Measurements from ENCODE around the gene LPIN2.

LPIN2 gene

DNA sequence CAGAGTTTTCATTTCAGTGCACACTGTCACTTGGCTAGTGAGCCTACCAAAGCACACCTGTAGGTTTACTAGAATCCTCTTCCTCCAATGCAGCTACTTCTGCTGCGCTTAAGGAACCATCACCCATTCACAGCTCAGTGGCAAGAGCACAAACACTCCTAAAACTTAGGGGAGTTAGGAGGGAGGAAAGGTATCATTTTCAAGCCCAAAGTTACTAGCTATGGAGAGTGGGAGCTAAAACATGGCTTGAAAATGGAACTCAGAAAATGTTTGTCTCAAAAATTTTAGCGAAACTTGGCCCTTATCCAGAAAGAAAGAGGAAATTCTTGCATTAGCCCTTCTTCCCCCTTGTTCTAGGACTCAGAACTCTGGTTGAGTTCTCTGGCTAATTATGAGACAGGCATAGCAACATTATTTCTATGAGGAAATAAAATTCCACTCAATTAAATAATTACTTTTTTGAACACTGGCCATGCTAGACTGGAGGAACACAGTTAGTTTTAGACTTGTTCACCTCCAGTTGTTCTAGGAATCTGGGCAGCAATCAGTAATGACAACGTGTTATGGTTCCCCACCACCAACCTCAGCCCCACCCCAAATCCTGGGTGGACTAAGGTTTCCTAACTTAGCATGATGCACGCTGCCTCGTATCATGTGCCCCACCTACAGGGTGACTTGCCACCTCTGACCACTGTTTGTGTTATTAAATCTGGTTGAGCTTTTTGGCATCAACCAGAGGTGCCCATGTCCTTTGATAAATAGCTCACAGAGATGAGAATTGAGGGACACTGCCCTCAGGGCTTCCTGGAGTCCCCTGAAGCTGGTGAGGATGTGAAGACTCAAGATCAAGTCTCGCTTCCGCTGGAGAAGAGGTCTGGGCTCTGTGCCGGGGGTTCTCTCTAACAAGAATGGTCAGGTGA is 32.8 kb downstream of the LPIN2 start:
- FAIRE-seq = no peak

DNA sequence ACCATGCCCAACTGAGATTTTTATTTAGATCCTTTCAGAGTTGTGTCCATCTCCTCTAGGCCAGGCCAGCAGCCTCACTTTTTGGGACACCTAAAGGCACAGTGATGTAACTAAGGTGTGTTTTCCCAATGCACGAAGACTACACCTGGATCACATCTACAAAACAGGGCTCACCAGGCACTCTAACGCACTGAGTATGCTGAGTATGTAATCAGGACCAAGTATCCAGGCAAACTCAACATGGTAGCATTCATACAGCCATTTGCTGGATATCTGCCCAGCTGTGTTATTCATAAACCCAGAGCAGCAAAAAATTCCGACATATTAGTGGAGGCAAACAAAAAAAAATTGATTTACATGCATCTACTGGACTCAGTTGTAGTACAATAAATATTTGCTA is 33.8 kb downstream of the LPIN2 start:
- no peak for FAIRE-seq

DNA sequence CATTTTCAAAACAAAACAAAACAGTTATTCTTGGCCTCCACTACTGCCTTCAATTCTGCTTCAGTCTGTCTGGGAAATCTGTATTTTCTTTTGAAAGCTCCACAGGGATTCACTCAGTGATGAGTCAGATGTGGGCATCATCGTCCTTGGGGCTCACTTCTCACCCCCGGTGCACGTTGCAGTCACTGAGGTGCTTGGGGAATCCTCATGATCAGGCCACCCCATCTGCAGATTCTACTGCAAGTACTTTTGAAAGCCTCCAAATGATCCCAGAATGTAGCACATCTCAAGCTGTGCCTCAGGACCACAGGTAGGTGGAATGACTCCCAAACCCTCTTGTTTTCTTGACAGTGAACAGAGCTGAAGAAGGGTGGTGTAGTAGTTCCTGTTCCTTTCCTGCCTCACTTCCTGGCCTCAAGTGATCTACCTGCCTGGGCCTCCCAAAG is 34.3 kb downstream of the LPIN2 start:
- FAIRE-seq = no peak

- FAIRE-seq = no peak
These were observed 34.7 kb downstream of the LPIN2 start for GRCh38 chr18:2978208-2978607.

GRCh38 chr18:2976218-2977132 is 36.5 kb downstream of the LPIN2 start:
- FAIRE-seq = no peak

- FAIRE-seq = no peak
These were observed 38.2 kb downstream of the LPIN2 start for GRCh38 chr18:2974731-2975130.

- FAIRE-seq = no peak
These were observed 41.0 kb downstream of the LPIN2 start for GRCh38 chr18:2971741-2972552.

DNA sequence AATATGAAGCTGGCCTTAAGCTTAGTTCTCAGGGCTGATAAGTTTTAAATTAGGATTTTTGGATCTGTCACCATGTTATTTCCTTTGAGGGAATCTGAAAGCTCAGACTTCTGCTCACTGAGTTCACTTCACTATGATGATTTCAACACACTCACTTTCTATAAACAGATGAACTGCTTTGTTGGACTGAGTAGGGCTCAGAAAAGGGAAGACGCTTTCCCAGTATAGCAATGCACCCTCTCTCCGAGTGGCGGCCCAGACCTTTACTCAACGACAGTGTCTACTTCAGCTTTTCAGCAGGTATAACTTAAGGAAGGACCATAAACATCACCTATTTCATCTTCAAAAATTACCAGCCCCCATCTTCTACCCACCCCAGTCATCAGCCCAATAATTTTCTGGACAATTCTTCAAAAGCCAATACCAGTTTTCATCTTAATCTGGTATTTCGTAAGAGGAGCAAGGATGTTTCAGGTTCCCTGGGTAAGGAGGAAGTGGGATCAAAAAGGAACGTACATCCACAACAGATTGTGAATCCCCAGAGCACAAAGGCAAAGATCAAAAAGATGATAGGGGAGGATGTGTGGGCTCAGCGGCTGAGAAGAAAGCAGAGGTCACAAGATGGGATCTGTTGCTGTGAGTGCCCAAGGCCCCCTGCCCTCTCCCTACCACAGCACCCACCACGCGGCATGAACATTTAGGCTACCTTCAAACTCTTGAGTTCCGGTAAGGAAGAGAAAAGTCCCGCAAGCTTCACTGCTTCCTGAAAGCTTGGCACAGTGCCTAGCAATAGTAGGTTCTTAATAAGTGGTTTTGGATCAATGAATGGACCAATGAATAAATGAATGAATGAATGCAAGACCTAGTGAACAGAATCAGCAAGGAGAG is 41.9 kb downstream of the LPIN2 start:
- FAIRE-seq = no peak

DNA sequence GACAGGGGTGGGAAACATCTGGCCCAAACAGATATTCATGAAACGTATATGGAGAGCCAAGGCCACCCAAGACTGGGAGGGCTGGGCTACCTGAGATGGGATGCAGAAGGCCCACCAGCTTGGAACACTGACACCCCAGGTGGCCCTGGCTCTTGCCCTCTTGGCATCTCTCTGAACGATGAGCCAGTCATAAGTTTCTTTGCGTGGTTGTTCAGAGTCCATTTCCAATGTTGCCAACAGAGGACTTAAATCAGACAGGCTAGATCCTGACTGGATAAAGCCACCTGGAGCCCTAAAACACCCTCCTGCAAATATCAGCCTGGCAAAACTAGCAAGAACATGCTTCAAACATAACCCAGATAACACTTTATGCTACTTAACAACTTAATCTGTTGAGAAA is 42.6 kb downstream of the LPIN2 start:
- FAIRE-seq = no peak

- no peak for FAIRE-seq
These were observed 43.2 kb downstream of the LPIN2 start for GRCh38 chr18:2969695-2970094.

- no peak for FAIRE-seq
These were observed 44.3 kb downstream of the LPIN2 start for GRCh38 chr18:2968606-2969005.

- no peak for FAIRE-seq
These were observed 45.1 kb downstream of the LPIN2 start for GRCh38 chr18:2967820-2968219.

GRCh38 chr18:2967357-2967756 is 45.6 kb downstream of the LPIN2 start:
- FAIRE-seq = no peak

GRCh38 chr18:2966560-2966959 is 46.4 kb downstream of the LPIN2 start:
- FAIRE-seq = no peak

DNA sequence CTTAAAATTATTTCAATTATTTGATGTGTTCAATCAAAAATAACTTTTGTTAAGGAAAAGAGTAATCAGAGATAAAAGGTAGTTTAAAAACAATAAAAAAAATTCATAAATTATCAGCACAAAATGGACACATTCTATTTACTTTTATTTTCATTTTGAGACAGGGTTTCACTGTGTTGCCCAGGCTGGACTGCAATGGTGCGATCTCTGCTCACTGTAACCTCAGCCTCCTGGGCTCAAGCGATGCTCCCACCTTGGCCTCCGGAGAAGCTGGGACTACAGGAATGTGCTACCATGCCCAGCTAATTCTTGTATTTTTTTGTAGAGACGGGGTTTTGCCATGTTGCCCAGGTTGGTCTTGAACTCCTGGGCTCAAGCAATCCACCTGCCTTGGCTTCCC is 47.1 kb downstream of the LPIN2 start:
- FAIRE-seq = no peak

- FAIRE-seq = no peak
These were observed 48.5 kb downstream of the LPIN2 start for GRCh38 chr18:2964361-2965010.

Measured in colon (tissue), 2 donors.